H1 (cell line): ENCODE data around the gene AMOT. TPM values are rescaled to one million over a fixed set of nuclear protein-coding genes. Genes with fewer than 3 reads are reported as not detected.

Experiments used
- BACH1 ChIP-seq: IDR thresholded peaks from 2 replicates; pipeline ENCODE4 v1.6.1; 2012; ENCODE audit warnings: low read length, improper control_type of control experiment
- CBX8 ChIP-seq: fragments of 300-800, 300-1000 bp; sonication (generic); IDR thresholded peaks from 2 replicates; pipeline ENCODE4 v1.7.1; 2016; ENCODE audit warnings: low read depth, low read length, borderline replicate concordance
- CTBP2 ChIP-seq: IDR thresholded peaks from 2 replicates; pipeline ENCODE4 v1.7.0; 2011; ENCODE audit warnings: borderline replicate concordance, mild to moderate bottlenecking, moderate library complexity, mixed read lengths, low read length; ENCODE audit not compliant: insufficient read depth, insufficient read length
- CTCF ChIP-seq, 3 experiments: IDR thresholded peaks; 1 replicate in 2 of 3; 2 replicates in 1 of 3; pipeline versions ENCODE4 v1.5.1 to v1.6.1; 2011; ENCODE audit warnings: low read length in 3 of 3, mild to moderate bottlenecking in 3 of 3, inconsistent platforms in 2 of 3, low read depth in 1 of 3, moderate library complexity in 1 of 3; ENCODE audit not compliant: insufficient read depth in 1 of 3; ENCODE audit errors: control extremely low read depth in 1 of 3
- polyA plus RNA-seq, 7 experiments: library from polyadenylated mRNA; depleted of rRNA in 3 of 7; stranded (reverse) in 5 of 7; unstranded in 2 of 7; fragments of >200 nt in 5 of 7; fragments of 200-250 nt in 2 of 7; gene quantifications; 1 replicate in 5 of 7; 2 replicates in 1 of 7; 4 replicates in 1 of 7; pipeline versions ENCODE4 v1.2.1 to v1.2.3, GENCODE V29; 2011 to 2013; ENCODE audit warnings: missing spikeins in 2 of 7, mixed read lengths in 2 of 7
- total RNA-seq: library from RNA; stranded (reverse); fragmentation: NEBNext Ultra II Directional; extraction: Animal tissue kit (Norgen Biotek cat#: 25700); gene quantifications from 2 replicates; pipeline ENCODE4 v1.2.1, GENCODE V29; 2021
- TF ChIP-seq, protein P1 (sequence below): IDR thresholded peaks from 2 replicates; pipeline ENCODE4 v1.6.1; 2011; ENCODE audit warnings: low read depth, mild to moderate bottlenecking, low read length; ENCODE audit not compliant: insufficient read depth

The AMOT gene
- total and polyA plus RNA-seq, 2 of the 8 experiments (the other 6 are each of a cell fraction or from before 2014, with no cell fraction given), result 2.3 to 7.1 TPM

GRCh38 chrX:112761242-112762207 is 79.1 kb downstream of the AMOT start (continued):
- TF ChIP-seq CTCF (IDR thresholded peaks at IDR 0.05; ENCODE audit: control extremely low read depth in 1 of 3, insufficient read depth in 1 of 3, low read depth in 1 of 3, low read length in 3 of 3), result no peak
- TF ChIP-seq CTBP2, result no peak
- TF ChIP-seq, protein P1, sequence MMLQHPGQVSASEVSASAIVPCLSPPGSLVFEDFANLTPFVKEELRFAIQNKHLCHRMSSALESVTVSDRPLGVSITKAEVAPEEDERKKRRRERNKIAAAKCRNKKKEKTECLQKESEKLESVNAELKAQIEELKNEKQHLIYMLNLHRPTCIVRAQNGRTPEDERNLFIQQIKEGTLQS, result no peak
- no peak for TF ChIP-seq BACH1
- TF ChIP-seq CBX8, result no peak
